HCT116 (cell line): Measurements from ENCODE around the gene RPL7A.

Source experiments
- CTCF ChIP-seq, 3 experiments: fragments of 200-600 bp in 1 of 3; sonication (generic) in 1 of 3; IDR thresholded peaks in 2 of 3; conservative IDR thresholded peaks in 1 of 3; 2 replicates each; pipeline ENCODE4 v1.5.1; 2012 to 2017; ENCODE audit warnings: low read depth in 2 of 3, low read length in 2 of 3, antibody characterized with exemption in 1 of 3, borderline replicate concordance in 1 of 3, control low read depth in 1 of 3, mild to moderate bottlenecking in 1 of 3, mixed read lengths in 1 of 3, mixed run types in 1 of 3, moderate library complexity in 1 of 3; ENCODE audit not compliant: insufficient read depth in 1 of 3
- JUND ChIP-seq: IDR thresholded peaks from 2 replicates; pipeline ENCODE4 v1.6.1; 2012
- REST ChIP-seq: IDR thresholded peaks from 2 replicates; pipeline ENCODE4 v1.6.1; 2012; ENCODE audit warnings: low read depth
- ZNF274 ChIP-seq: fragments of 200-500 bp; sonication (Bioruptor generic); IDR thresholded peaks from 2 replicates; pipeline ENCODE4 v1.6.1; 2014; ENCODE audit warnings: mild to moderate bottlenecking, low read depth, low read length, inconsistent platforms

- TF ChIP-seq REST (no peak), CTCF (IDR thresholded peaks at IDR 0.05 in 2 of 3, conservative IDR thresholded peaks at IDR 0.05 in 1 of 3; ENCODE audit: borderline replicate concordance in 1 of 3, insufficient read depth in 1 of 3, low read depth in 2 of 3, low read length in 2 of 3) (no peak), ZNF274 (no peak), JUND (no peak)
Observed at GRCh38 chr9:133368249-133368881, 20.3 kb downstream of the RPL7A start.
